Esophagus squamous epithelium (tissue), 4 donors: Measurements from ENCODE around the gene OPTC.

Experiments used
- POLR2A ChIP-seq, 4 donors: fragments of 450-650 bp; IDR thresholded peaks; one replicate each; pipeline ENCODE4 v1.6.1; 2017; ENCODE audit warnings: antibody characterized with exemption in 4 of 4, mild to moderate bottlenecking in 4 of 4, moderate library complexity in 3 of 4
- TF ChIP-seq, protein P1 (sequence below), 6 experiments: fragments of 450-650 bp in 4 of 6; fragments of 200-600 bp in 2 of 6; sonication (generic) in 2 of 6; IDR thresholded peaks; one replicate each; pipeline ENCODE4 v1.5.1; 2016 to 2019; ENCODE audit warnings: antibody characterized with exemption in 6 of 6, mild to moderate bottlenecking in 4 of 6, moderate library complexity in 4 of 6

GRCh38 chr1:203513585-203514031 lies 19.7 kb downstream of the OPTC start:
- TF ChIP-seq, protein P1, sequence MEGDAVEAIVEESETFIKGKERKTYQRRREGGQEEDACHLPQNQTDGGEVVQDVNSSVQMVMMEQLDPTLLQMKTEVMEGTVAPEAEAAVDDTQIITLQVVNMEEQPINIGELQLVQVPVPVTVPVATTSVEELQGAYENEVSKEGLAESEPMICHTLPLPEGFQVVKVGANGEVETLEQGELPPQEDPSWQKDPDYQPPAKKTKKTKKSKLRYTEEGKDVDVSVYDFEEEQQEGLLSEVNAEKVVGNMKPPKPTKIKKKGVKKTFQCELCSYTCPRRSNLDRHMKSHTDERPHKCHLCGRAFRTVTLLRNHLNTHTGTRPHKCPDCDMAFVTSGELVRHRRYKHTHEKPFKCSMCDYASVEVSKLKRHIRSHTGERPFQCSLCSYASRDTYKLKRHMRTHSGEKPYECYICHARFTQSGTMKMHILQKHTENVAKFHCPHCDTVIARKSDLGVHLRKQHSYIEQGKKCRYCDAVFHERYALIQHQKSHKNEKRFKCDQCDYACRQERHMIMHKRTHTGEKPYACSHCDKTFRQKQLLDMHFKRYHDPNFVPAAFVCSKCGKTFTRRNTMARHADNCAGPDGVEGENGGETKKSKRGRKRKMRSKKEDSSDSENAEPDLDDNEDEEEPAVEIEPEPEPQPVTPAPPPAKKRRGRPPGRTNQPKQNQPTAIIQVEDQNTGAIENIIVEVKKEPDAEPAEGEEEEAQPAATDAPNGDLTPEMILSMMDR (IDR thresholded peaks at IDR 0.05): no peak
- no peak for TF ChIP-seq POLR2A (IDR thresholded peaks at IDR 0.05)
